Erythroblast (primary cell): ENCODE data around the gene ACACB.

Experiments
- DNase-seq, 2 experiments: peaks; one replicate each; lab custom pipeline; 2025; lab: John Stamatoyannopoulos, UW
- GATA1 ChIP-seq: IDR thresholded peaks from 2 replicates; pipeline ENCODE4 v1.6.1; 2011; ENCODE audit warnings: low read depth, mild to moderate bottlenecking, control low read depth, low read length, moderate library complexity
- POLR2A ChIP-seq: IDR thresholded peaks from 2 replicates; pipeline ENCODE4 v1.6.1; 2011; ENCODE audit warnings: mild to moderate bottlenecking, low read length

ACACB gene

GRCh38 chr12:109291521-109292341 is 175.3 kb downstream of the ACACB start:
- peak in 1 of 2 experiments; percentile 18 for DNase-seq
- TF ChIP-seq GATA1 (no peak), POLR2A (no peak)

- no peak for TF ChIP-seq POLR2A
- TF ChIP-seq GATA1, result no peak
- no peak for DNase-seq
Measured at GRCh38 chr12:109292342-109292711, 175.9 kb downstream of the ACACB start.

- TF ChIP-seq POLR2A (no peak), GATA1 (no peak)
- no peak for DNase-seq
Measured at GRCh38 chr12:109293106-109293505, 176.7 kb downstream of the ACACB start.

- TF ChIP-seq GATA1 (no peak), POLR2A (no peak)
- no peak for DNase-seq
Measured at GRCh38 chr12:109294286-109294796, 178.0 kb downstream of the ACACB start.

GRCh38 chr12:109295764-109296425 is 179.5 kb downstream of the ACACB start:
- TF ChIP-seq GATA1 (no peak), POLR2A (no peak)
- DNase-seq, result no peak

- DNase-seq, result no peak
Measured at GRCh38 chr12:109296431-109296830, 180.0 kb downstream of the ACACB start.

GRCh38 chr12:109299849-109300248 is 183.5 kb downstream of the ACACB start:
- no peak for TF ChIP-seq POLR2A
- no peak for TF ChIP-seq GATA1
- DNase-seq, result no peak

More at GRCh38 chr12:109296431-109296830, 180.0 kb downstream of the ACACB start:
- TF ChIP-seq POLR2A, result no peak
- TF ChIP-seq GATA1, result no peak

- TF ChIP-seq POLR2A, result no peak
- no peak for TF ChIP-seq GATA1
- DNase-seq, result no peak
Measured at GRCh38 chr12:109301643-109302168, 185.3 kb downstream of the ACACB start.

- TF ChIP-seq POLR2A (no peak), GATA1 (no peak)
- DNase-seq, result peak in 1 of 2 experiments; percentile 7
Measured at GRCh38 chr12:109302358-109302757, 186.0 kb downstream of the ACACB start.

GRCh38 chr12:109302770-109303169 is 186.4 kb downstream of the ACACB start:
- no peak for DNase-seq
- TF ChIP-seq GATA1, result no peak
- no peak for TF ChIP-seq POLR2A

GRCh38 chr12:109304485-109304884 is 188.1 kb downstream of the ACACB start:
- TF ChIP-seq GATA1 (no peak), POLR2A (no peak)
- DNase-seq, result no peak

GRCh38 chr12:109305547-109305946 is 189.2 kb downstream of the ACACB start:
- DNase-seq, result no peak
- no peak for TF ChIP-seq GATA1
- TF ChIP-seq POLR2A, result no peak

GRCh38 chr12:109307051-109307450 is 190.7 kb downstream of the ACACB start:
- TF ChIP-seq GATA1 (no peak), POLR2A (no peak)
- DNase-seq, result no peak
